H9 (cell line): ENCODE measurements around the gene LEO1. TPM values are rescaled to one million over a fixed set of nuclear protein-coding genes. Genes with fewer than 3 reads are reported as not detected.

Source experiments
- DNase-seq: peaks from one replicate; pipeline ENCODE4 v3.0.0-alpha.2; 2017
- H2AFZ ChIP-seq: one replicate; pipeline ENCODE4 v1.6.1; 2013; ENCODE audit warnings: mild to moderate bottlenecking, low read length, control low read depth, moderate library complexity
- H2AK5ac ChIP-seq: 2 replicates; pipeline ENCODE4 v1.6.1; 2013; ENCODE audit warnings: low read length, control low read depth, mixed read lengths; ENCODE audit not compliant: insufficient read length
- H2BK120ac ChIP-seq: one replicate; pipeline ENCODE4 v1.6.1; 2013; ENCODE audit warnings: low read depth, mild to moderate bottlenecking, low read length, control low read depth, inconsistent platforms; ENCODE audit not compliant: poor library complexity, severe bottlenecking
- H2BK12ac ChIP-seq: 2 replicates; pipeline ENCODE4 v1.6.1; 2013; ENCODE audit warnings: low read length, control low read depth, mixed read lengths, low read depth; ENCODE audit not compliant: insufficient read length
- H2BK15ac ChIP-seq: 2 replicates; pipeline ENCODE4 v1.6.1; 2013; ENCODE audit warnings: low read depth, low read length, control low read depth
- H2BK20ac ChIP-seq: one replicate; pipeline ENCODE4 v1.6.1; 2013; ENCODE audit warnings: low read depth, mild to moderate bottlenecking, low read length, control low read depth, inconsistent platforms; ENCODE audit not compliant: poor library complexity, severe bottlenecking
- H2BK5ac ChIP-seq: 2 replicates; pipeline ENCODE4 v1.6.1; 2013; ENCODE audit warnings: low read length, control low read depth, mixed read lengths; ENCODE audit not compliant: insufficient read length
- H3K14ac ChIP-seq: 2 replicates; pipeline ENCODE4 v1.6.1; 2013; ENCODE audit warnings: low read length, control low read depth; ENCODE audit not compliant: insufficient read depth
- H3K18ac ChIP-seq: 2 replicates; pipeline ENCODE4 v1.6.1; 2013; ENCODE audit warnings: low read depth, mild to moderate bottlenecking, mixed read lengths, low read length, control low read depth; ENCODE audit not compliant: insufficient read length
- H3K23ac ChIP-seq: 2 replicates; pipeline ENCODE4 v1.6.1; 2013; ENCODE audit warnings: low read length, control low read depth, mixed read lengths, low read depth; ENCODE audit not compliant: insufficient read length
- H3K23me2 ChIP-seq: 2 replicates; pipeline ENCODE4 v1.6.1; 2013; ENCODE audit warnings: low read depth, mild to moderate bottlenecking, mixed read lengths, low read length, control low read depth; ENCODE audit not compliant: insufficient read length, poor library complexity, severe bottlenecking
- H3K27ac ChIP-seq: 2 replicates; pipeline ENCODE4 v1.5.1; 2013; ENCODE audit warnings: low read length, control low read depth, mixed read lengths, low read depth; ENCODE audit not compliant: insufficient read length
- H3K27me3 ChIP-seq: 2 replicates; pipeline ENCODE4 v1.6.1; 2013; ENCODE audit warnings: low read length, control low read depth, inconsistent platforms; ENCODE audit not compliant: insufficient read depth
- H3K4ac ChIP-seq: 2 replicates; pipeline ENCODE4 v1.6.1; 2013; ENCODE audit warnings: low read depth, mild to moderate bottlenecking, control low read depth, inconsistent platforms, low read length, moderate library complexity
- H3K4me1 ChIP-seq: 2 replicates; pipeline ENCODE4 v1.6.1; 2013; ENCODE audit warnings: low read length, control low read depth, inconsistent platforms; ENCODE audit not compliant: insufficient read depth
- H3K4me2 ChIP-seq: 2 replicates; pipeline ENCODE4 v1.6.1; 2013; ENCODE audit warnings: low read length, control low read depth, mixed read lengths; ENCODE audit not compliant: insufficient read length, insufficient read depth
- H3K56ac ChIP-seq: 2 replicates; pipeline ENCODE4 v1.6.1; 2013; ENCODE audit warnings: low read depth, mild to moderate bottlenecking, mixed read lengths, low read length, control low read depth; ENCODE audit not compliant: insufficient read length
- H3K79me1 ChIP-seq: 2 replicates; pipeline ENCODE4 v1.6.1; 2013; ENCODE audit warnings: low read depth, mild to moderate bottlenecking, moderate library complexity, low read length, control low read depth, inconsistent platforms; ENCODE audit not compliant: insufficient read depth, poor library complexity, severe bottlenecking
- H3K79me2 ChIP-seq: 2 replicates; pipeline ENCODE4 v1.6.1; 2013; ENCODE audit warnings: low read length, control low read depth, inconsistent platforms; ENCODE audit not compliant: insufficient read depth
- H3K9ac ChIP-seq: 2 replicates; pipeline ENCODE4 v1.6.1; 2013; ENCODE audit warnings: low read length, control low read depth, mixed read lengths; ENCODE audit not compliant: insufficient read length; ENCODE audit errors: extremely low read depth
- H3K9me3 ChIP-seq: one replicate; pipeline ENCODE4 v1.6.1; 2013; ENCODE audit warnings: low read depth, low read length, inconsistent platforms; ENCODE audit not compliant: control insufficient read depth
- H3T11ph ChIP-seq: one replicate; pipeline ENCODE4 v1.6.1; 2013; ENCODE audit warnings: mild to moderate bottlenecking, low read length, control low read depth, inconsistent platforms
- H4K20me1 ChIP-seq: one replicate; pipeline ENCODE4 v1.6.1; 2013; ENCODE audit not compliant: control insufficient read depth, insufficient read length, insufficient read depth
- H4K5ac ChIP-seq: 2 replicates; pipeline ENCODE4 v1.6.1; 2013; ENCODE audit warnings: low read depth, mild to moderate bottlenecking, mixed read lengths, low read length, control low read depth; ENCODE audit not compliant: insufficient read length
- H4K8ac ChIP-seq: replicated peaks from 2 replicates; pipeline ENCODE4 v1.6.1; 2013; ENCODE audit warnings: low read length, control low read depth, mixed read lengths, low read depth; ENCODE audit not compliant: insufficient read length
- H4K91ac ChIP-seq: 2 replicates; pipeline ENCODE4 v1.6.1; 2013; ENCODE audit warnings: low read depth, mild to moderate bottlenecking, moderate library complexity, mixed read lengths, low read length, control low read depth; ENCODE audit not compliant: insufficient read length
- H3K27ac Mint-ChIP-seq, 3 experiments: 2 replicates in 2 of 3; 3 replicates in 1 of 3; pipeline ENCODE4 v1.8.0; 2020 to 2021; ENCODE audit warnings: mixed read lengths in 3 of 3, mild to moderate bottlenecking in 1 of 3, moderate library complexity in 1 of 3
- H3K27me3 Mint-ChIP-seq: 2 replicates; pipeline ENCODE4 v1.8.0; 2021; ENCODE audit warnings: low read depth, mild to moderate bottlenecking, moderate library complexity, mixed read lengths
- H3K36me3 Mint-ChIP-seq, 3 experiments: 2 replicates in 2 of 3; 3 replicates in 1 of 3; pipeline ENCODE4 v1.8.0; 2020 to 2021; ENCODE audit warnings: low read depth in 3 of 3, mixed read lengths in 3 of 3; ENCODE audit not compliant: insufficient read depth in 1 of 3
- H3K4me1 Mint-ChIP-seq, 2 experiments: 2 replicates each; pipeline ENCODE4 v1.8.0; 2020; ENCODE audit warnings: mixed read lengths in 2 of 2
- H3K4me3 Mint-ChIP-seq, 2 experiments: 2 replicates in 1 of 2; 3 replicates in 1 of 2; pipeline ENCODE4 v1.8.0; 2020 to 2021; ENCODE audit warnings: mild to moderate bottlenecking in 2 of 2, mixed read lengths in 2 of 2, moderate library complexity in 1 of 2
- H3K9me3 Mint-ChIP-seq, 2 experiments: 2 replicates in 1 of 2; 3 replicates in 1 of 2; pipeline ENCODE4 v1.8.0; 2020; ENCODE audit warnings: mild to moderate bottlenecking in 2 of 2, mixed read lengths in 2 of 2, moderate library complexity in 1 of 2
- WGBS: extraction: QIAGEN DNeasy Blood & Tissue Kit; methylation state at CpG from one replicate; pipeline ENCODE4 v1.1.7; 2013; ENCODE audit warnings: missing lambda C conversion rate, low lambda C conversion rate, mixed read lengths; ENCODE audit not compliant: insufficient read length; ENCODE audit errors: extremely low coverage; 5-methylcytosine and 5-hydroxymethylcytosine counted together
- total RNA-seq: library from RNA; stranded (reverse); gene quantifications from 2 replicates; pipeline ENCODE4 v1.2.1, GENCODE V29; 2021
- TF ChIP-seq, protein P1 (sequence below): fragments of 200-600 bp; sonication (generic); conservative IDR thresholded peaks from 3 replicates; pipeline ENCODE4 v1.8.0; 2021; ENCODE audit warnings: antibody characterized with exemption, mild to moderate bottlenecking

Gene LEO1
- total RNA-seq, 1 experiment from 2014 or later: 30.3 TPM

DNA sequence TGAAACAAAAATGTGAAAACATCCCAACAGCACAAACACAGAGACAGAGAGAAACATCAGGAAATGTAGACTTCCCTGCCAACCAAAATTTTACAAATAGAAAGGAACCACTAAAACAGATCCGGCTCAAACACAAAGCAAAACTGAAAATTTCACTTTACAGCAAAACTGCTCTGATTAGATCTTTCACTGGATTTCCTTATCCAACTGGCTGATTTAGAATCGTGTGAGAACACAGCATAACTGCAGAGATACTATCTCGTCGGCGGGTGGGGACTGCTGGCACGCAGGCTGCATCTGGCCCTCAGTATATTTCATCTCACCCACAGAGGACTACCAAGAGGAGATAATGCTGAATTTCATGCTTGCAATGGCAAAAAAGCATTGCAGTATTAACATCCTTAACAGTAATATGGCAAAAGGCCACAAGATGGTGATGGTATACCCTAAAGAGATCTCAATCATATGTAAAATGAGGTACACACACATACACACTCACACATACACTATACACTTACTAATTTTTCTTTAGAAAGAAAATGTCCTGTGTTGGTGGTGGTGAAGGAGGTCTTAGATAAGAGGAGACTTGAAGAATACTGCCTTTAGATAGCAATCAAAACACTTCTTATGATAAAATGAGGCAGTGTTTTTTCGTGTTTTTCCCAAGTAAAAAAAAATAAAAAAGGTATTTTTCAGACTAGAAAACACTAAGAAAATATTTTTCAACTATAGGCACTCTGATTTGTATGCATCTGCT is 10.6 kb upstream of the LEO1 start:
- no peak overlapping the region for H3K27ac ChIP-seq
- no peak overlapping the region for H2BK120ac ChIP-seq
- H4K20me1 ChIP-seq: no peaks in the 10 kb centered on the region
- no peaks in the 10 kb centered on the region for H3K9me3 Mint-ChIP-seq
- H4K91ac ChIP-seq: no peak overlapping the region
- no peaks in the 10 kb centered on the region for H3K27me3 Mint-ChIP-seq
- no peak overlapping the region for H2BK5ac ChIP-seq
- no peak overlapping the region for H2BK20ac ChIP-seq
- H3K4me3 Mint-ChIP-seq: no peak overlapping the region
- no peaks in the 10 kb centered on the region for H3K9me3 ChIP-seq
- no peaks in the 10 kb centered on the region for H3K27me3 ChIP-seq
- H3K23me2 ChIP-seq: no peaks in the 10 kb centered on the region
- TF ChIP-seq, protein P1, sequence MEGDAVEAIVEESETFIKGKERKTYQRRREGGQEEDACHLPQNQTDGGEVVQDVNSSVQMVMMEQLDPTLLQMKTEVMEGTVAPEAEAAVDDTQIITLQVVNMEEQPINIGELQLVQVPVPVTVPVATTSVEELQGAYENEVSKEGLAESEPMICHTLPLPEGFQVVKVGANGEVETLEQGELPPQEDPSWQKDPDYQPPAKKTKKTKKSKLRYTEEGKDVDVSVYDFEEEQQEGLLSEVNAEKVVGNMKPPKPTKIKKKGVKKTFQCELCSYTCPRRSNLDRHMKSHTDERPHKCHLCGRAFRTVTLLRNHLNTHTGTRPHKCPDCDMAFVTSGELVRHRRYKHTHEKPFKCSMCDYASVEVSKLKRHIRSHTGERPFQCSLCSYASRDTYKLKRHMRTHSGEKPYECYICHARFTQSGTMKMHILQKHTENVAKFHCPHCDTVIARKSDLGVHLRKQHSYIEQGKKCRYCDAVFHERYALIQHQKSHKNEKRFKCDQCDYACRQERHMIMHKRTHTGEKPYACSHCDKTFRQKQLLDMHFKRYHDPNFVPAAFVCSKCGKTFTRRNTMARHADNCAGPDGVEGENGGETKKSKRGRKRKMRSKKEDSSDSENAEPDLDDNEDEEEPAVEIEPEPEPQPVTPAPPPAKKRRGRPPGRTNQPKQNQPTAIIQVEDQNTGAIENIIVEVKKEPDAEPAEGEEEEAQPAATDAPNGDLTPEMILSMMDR: peak; percentile 58
- H3K36me3 Mint-ChIP-seq: no peaks in the 10 kb centered on the region
- H4K8ac ChIP-seq: no peak overlapping the region
- no peak overlapping the region for H3K4ac ChIP-seq
- H3T11ph ChIP-seq: no peak overlapping the region
- no peak overlapping the region for H2BK15ac ChIP-seq
- no CpG with 5 or more reads among the region's 7 CpGs for WGBS
- no peak overlapping the region for H3K18ac ChIP-seq
- no peak overlapping the region for H4K5ac ChIP-seq
- peaks cover 0 to 4% of the 10 kb centered on the region in 2 experiments; a peak in 2 of 4 replicates for H3K4me1 Mint-ChIP-seq
- no peak overlapping the region for H2BK12ac ChIP-seq
- no peaks in the 10 kb centered on the region for H3K79me2 ChIP-seq
- no peak overlapping the region for H3K56ac ChIP-seq
- H3K27ac Mint-ChIP-seq: peak overlapping the region in 1 of 3 experiments; percentile 3; a peak in 3 of 7 replicates
- no peak overlapping the region for H3K9ac ChIP-seq
- H2AFZ ChIP-seq: no peak overlapping the region
- no peak overlapping the region for H3K14ac ChIP-seq
- DNase-seq: no peak
- H2AK5ac ChIP-seq: no peak overlapping the region
- H3K4me2 ChIP-seq: no peak overlapping the region
- H3K23ac ChIP-seq: no peak overlapping the region
- no peaks in the 10 kb centered on the region for H3K4me1 ChIP-seq
- H3K79me1 ChIP-seq: no peaks in the 10 kb centered on the region
